ENCODE measurements around the gene FBXO17. TPM values are rescaled to one million over a fixed set of nuclear protein-coding genes. Genes with fewer than 3 reads are reported as not detected.
A peak's percentile ranks its signal among the peaks of the same experiment; 100 is the strongest.

Gene FBXO17
- total and polyA plus RNA-seq, 2 of the 13 experiments (the other 11 are each of a cell fraction or from before 2014, with no cell fraction given): 22.1 to 58.7 TPM

- TF ChIP-seq MLX (CRISPR knock-in tag; IDR thresholded peaks at IDR 0.05) (peak; percentile 12; the same call in 1 of the 2 replicates), ZNF234 (CRISPR knock-in tag; conservative IDR thresholded peaks at IDR 0.05) (no peak), SCMH1 (CRISPR knock-in tag; IDR thresholded peaks at IDR 0.05; ENCODE audit: borderline replicate concordance) (no peak), ESRRA (CRISPR knock-in tag; IDR thresholded peaks at IDR 0.05; ENCODE audit: low read depth) (no peak), ZNF343 (CRISPR knock-in tag; IDR thresholded peaks at IDR 0.05) (no peak), ZNF687 (CRISPR knock-in tag; IDR thresholded peaks at IDR 0.05) (peak; percentile 79), POLR2A (IDR thresholded peaks at IDR 0.05; ENCODE audit: insufficient read depth in 1 of 2, low read depth in 2 of 2, low read length in 2 of 2) (peak in 1 of 2 experiments; percentile 97; a peak in 3 of 4 replicates), FOXA3 (CRISPR knock-in tag; IDR thresholded peaks at IDR 0.05) (no peak; the same call in 1 of the 2 replicates), ZNF563 (CRISPR knock-in tag; IDR thresholded peaks at IDR 0.05) (no peak), ZNF605 (CRISPR knock-in tag; IDR thresholded peaks at IDR 0.05) (peak; percentile 27; the same call in 1 of the 2 replicates), TRAFD1 (CRISPR knock-in tag; IDR thresholded peaks at IDR 0.05; ENCODE audit: borderline replicate concordance) (no peak), PREB (CRISPR knock-in tag; IDR thresholded peaks at IDR 0.05) (no peak), ATM (IDR thresholded peaks at IDR 0.05; ENCODE audit: borderline replicate concordance) (no peak), SMAD1 (CRISPR knock-in tag; IDR thresholded peaks at IDR 0.05; ENCODE audit: borderline replicate concordance, low read depth) (no peak), HOXA5 (CRISPR knock-in tag; IDR thresholded peaks at IDR 0.05) (no peak; the same call in 1 of the 2 replicates), THAP8 (CRISPR knock-in tag; IDR thresholded peaks at IDR 0.05; ENCODE audit: borderline replicate concordance) (no peak), POLR2G (IDR thresholded peaks at IDR 0.05; ENCODE audit: low read depth, low read length) (peak; percentile 94; the same call in 1 of the 2 replicates), JARID2 (CRISPR knock-in tag; IDR thresholded peaks at IDR 0.05; ENCODE audit: insufficient replicate concordance) (peak; percentile 19), ZNF740 (CRISPR knock-in tag; IDR thresholded peaks at IDR 0.05) (no peak), ZFP62 (CRISPR knock-in tag; IDR thresholded peaks at IDR 0.05) (no peak), FOXP1 (IDR thresholded peaks at IDR 0.05) (no peak), FOXP1 (CRISPR knock-in tag; IDR thresholded peaks at IDR 0.05) (no peak)
These were observed 45.4 kb downstream of the FBXO17 start, which contains the start of gene SARS2 (continued) for GRCh38 chr19:38929929-38930775.
